DND-41 (cell line): ENCODE measurements around the gene EIF4H.

Experiments
- EZH2 ChIP-seq: IDR thresholded peaks from 3 replicates; pipeline ENCODE4 v1.6.1; 2012; ENCODE audit warnings: borderline replicate concordance, low read depth, mild to moderate bottlenecking, moderate library complexity, low read length, inconsistent platforms; ENCODE audit not compliant: severe bottlenecking
- TF ChIP-seq, protein P1 (sequence below): IDR thresholded peaks from 2 replicates; pipeline ENCODE4 v1.5.1; 2012; ENCODE audit warnings: borderline replicate concordance, low read length, moderate library complexity, mild to moderate bottlenecking; ENCODE audit not compliant: poor library complexity, severe bottlenecking; ENCODE audit errors: extremely low read depth

DNA sequence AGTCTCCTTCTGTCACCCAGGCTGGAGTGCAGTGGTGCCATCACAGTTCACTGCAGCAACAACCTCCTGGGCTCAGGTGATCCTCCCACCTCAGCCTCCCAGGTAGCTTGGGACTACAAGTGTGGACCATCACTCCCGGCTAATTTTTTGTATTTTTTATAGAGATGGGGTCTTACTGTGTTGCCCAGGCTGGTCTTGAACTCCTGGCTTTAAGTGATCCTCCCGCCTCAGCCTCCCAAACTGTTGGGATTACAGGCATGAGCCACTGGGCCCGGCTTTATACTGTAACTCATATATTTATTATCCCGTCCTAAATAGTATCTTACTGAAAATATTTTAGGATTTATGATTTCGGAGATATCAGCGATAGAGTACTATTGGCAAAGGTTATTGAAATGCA, 10.9 kb downstream of the EIF4H start:
- no peak for TF ChIP-seq EZH2
- TF ChIP-seq, protein P1, sequence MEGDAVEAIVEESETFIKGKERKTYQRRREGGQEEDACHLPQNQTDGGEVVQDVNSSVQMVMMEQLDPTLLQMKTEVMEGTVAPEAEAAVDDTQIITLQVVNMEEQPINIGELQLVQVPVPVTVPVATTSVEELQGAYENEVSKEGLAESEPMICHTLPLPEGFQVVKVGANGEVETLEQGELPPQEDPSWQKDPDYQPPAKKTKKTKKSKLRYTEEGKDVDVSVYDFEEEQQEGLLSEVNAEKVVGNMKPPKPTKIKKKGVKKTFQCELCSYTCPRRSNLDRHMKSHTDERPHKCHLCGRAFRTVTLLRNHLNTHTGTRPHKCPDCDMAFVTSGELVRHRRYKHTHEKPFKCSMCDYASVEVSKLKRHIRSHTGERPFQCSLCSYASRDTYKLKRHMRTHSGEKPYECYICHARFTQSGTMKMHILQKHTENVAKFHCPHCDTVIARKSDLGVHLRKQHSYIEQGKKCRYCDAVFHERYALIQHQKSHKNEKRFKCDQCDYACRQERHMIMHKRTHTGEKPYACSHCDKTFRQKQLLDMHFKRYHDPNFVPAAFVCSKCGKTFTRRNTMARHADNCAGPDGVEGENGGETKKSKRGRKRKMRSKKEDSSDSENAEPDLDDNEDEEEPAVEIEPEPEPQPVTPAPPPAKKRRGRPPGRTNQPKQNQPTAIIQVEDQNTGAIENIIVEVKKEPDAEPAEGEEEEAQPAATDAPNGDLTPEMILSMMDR: no peak
